Parathyroid adenoma (tissue), 2 donors: Measurements from ENCODE around the gene PURA.

ENCODE experiments used
- H2AFZ ChIP-seq: fragments of 300-600 bp; sonication (generic); one replicate; pipeline ENCODE4 v1.7.0; 2017; ENCODE audit warnings: antibody characterized with exemption, mild to moderate bottlenecking
- H3K27ac ChIP-seq: fragments of 300-600 bp; sonication (generic); one replicate; pipeline ENCODE4 v1.7.0; 2017
- H3K27me3 ChIP-seq: fragments of 300-600 bp; sonication (generic); one replicate; pipeline ENCODE4 v1.7.0; 2017; ENCODE audit warnings: low read length; ENCODE audit not compliant: control insufficient read depth, insufficient read depth
- H3K36me3 ChIP-seq: fragments of 300-600 bp; sonication (generic); one replicate; pipeline ENCODE4 v1.7.0; 2017; ENCODE audit warnings: low read length; ENCODE audit not compliant: control insufficient read depth, insufficient read depth
- H3K4me1 ChIP-seq: fragments of 300-600 bp; sonication (generic); one replicate; pipeline ENCODE4 v1.7.0; 2017; ENCODE audit warnings: control low read depth
- H3K4me2 ChIP-seq: fragments of 300-600 bp; sonication (generic); one replicate; pipeline ENCODE4 v1.7.0; 2017; ENCODE audit warnings: low read length
- H3K4me3 ChIP-seq: fragments of 300-600 bp; sonication (generic); one replicate; pipeline ENCODE4 v1.7.0; 2017; ENCODE audit warnings: low read depth, low read length
- H3K79me2 ChIP-seq: fragments of 300-600 bp; sonication (generic); one replicate; pipeline ENCODE4 v1.7.0; 2017; ENCODE audit warnings: control low read depth
- H3K9ac ChIP-seq: fragments of 300-600 bp; sonication (generic); one replicate; pipeline ENCODE4 v1.7.0; 2017; ENCODE audit warnings: mild to moderate bottlenecking
- H3K9me3 ChIP-seq: fragments of 300-600 bp; sonication (generic); one replicate; pipeline ENCODE4 v1.7.0; 2017; ENCODE audit warnings: low read length; ENCODE audit not compliant: control insufficient read depth
- TF ChIP-seq, protein P1 (sequence below): fragments of 300-600 bp; sonication (generic); IDR thresholded peaks from one replicate; pipeline ENCODE4 v1.7.0; 2017; ENCODE audit warnings: antibody characterized with exemption, mild to moderate bottlenecking
- donor health status: primary hyperparathyroidism.

The PURA gene

DNA sequence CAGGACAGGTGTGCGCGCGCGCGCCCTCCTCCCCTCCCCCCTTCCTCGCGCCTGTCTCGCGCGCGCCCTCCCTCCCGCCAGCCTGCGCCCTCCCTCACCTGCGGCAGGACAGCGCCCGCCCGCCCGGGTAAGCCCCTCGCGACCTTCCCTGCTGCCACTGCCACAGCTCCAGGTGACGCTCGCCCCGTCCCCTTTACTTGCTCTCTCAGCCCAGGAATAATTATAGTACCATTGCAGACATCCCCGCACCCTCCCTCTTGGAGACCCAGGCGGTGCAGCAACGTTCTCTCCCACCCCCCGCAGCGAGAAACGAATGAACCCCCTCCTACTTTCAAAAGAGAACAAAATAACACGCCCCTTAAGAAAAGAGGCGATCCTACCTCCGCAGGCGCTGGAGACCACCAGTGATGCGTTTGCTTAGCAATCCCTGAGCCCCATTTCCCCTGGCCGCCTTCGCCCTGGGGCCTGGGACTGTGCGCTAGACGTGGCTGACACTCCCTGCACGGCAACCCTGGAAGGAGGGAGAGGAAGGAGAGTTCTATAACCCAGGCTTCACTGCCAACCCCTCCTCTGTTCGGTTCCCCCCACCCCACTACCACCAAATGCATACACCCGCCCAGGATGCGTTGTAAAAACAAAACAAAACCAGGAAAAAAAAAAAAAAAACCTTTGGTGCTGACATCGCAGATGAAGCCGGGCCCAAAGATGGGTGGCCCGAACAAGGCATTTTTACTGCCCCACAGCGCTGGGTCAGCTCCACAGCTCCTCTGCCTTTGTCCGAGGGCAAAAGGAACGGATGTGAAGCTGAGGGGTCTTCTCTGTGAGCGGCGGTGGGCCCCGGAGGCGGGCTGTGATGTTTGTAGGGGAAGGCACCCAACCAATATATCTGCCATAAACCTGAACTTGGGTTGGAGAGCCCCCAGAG is 5.6 kb upstream of the PURA start:
- Histone ChIP-seq H3K9me3 (no peaks in the 10 kb centered on the region), H3K4me2 (peak overlapping the region; percentile 89), H3K79me2 (peaks cover 31% of the 10 kb centered on the region), H3K36me3 (no peaks in the 10 kb centered on the region), H2AFZ (peak overlapping the region; percentile 96), H3K9ac (peak overlapping the region; percentile 49), H3K4me3 (peak overlapping the region; percentile 73), H3K4me1 (peaks cover 15% of the 10 kb centered on the region), H3K27me3 (no peaks in the 10 kb centered on the region), H3K27ac (peak overlapping the region; percentile 99)
- TF ChIP-seq, protein P1, sequence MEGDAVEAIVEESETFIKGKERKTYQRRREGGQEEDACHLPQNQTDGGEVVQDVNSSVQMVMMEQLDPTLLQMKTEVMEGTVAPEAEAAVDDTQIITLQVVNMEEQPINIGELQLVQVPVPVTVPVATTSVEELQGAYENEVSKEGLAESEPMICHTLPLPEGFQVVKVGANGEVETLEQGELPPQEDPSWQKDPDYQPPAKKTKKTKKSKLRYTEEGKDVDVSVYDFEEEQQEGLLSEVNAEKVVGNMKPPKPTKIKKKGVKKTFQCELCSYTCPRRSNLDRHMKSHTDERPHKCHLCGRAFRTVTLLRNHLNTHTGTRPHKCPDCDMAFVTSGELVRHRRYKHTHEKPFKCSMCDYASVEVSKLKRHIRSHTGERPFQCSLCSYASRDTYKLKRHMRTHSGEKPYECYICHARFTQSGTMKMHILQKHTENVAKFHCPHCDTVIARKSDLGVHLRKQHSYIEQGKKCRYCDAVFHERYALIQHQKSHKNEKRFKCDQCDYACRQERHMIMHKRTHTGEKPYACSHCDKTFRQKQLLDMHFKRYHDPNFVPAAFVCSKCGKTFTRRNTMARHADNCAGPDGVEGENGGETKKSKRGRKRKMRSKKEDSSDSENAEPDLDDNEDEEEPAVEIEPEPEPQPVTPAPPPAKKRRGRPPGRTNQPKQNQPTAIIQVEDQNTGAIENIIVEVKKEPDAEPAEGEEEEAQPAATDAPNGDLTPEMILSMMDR = no peak

DNA sequence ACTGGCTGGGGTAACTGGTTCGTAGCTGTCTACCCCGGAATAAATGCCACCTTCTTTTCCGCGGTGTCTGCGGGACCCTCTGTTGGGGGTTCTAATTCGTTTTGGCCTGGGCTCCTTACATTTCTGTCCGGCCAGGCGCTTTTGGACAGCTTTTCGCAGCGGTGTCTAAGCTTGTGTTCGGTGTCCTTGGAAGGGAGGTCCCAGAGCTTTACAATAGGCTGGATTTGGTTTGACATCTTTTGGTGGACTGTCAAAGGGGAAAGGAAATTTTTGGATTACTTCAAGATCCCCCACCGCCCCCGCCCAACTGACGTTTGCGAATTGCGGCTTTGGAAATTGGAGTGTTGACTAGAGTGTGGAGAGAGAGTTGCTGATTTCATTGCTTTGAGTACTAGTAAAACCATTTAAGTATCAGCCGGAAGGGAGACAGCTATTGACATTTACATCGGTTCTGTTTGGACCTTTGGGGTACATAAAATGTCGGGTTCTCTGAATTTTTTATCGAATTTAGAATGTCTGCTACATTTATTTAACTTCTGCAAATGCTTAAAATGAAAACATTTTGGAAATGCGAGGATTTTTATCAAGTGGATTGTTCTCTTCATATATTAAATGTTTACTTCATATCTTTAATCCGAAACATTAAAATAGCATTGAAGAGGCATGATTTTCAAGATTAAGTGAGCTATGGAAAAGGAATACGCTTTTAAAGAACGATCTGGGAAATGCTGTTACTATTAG is 4.7 kb upstream of the PURA start:
- Histone ChIP-seq H2AFZ (no peak overlapping the region), H3K9me3 (no peaks in the 10 kb centered on the region), H3K36me3 (no peaks in the 10 kb centered on the region), H3K4me3 (peak overlapping the region; percentile 73), H3K27ac (peak overlapping the region; percentile 99), H3K4me1 (peaks cover 15% of the 10 kb centered on the region), H3K27me3 (no peaks in the 10 kb centered on the region), H3K9ac (no peak overlapping the region), H3K79me2 (peaks cover 32% of the 10 kb centered on the region), H3K4me2 (peak overlapping the region; percentile 89)
- TF ChIP-seq, protein P1 = no peak

DNA sequence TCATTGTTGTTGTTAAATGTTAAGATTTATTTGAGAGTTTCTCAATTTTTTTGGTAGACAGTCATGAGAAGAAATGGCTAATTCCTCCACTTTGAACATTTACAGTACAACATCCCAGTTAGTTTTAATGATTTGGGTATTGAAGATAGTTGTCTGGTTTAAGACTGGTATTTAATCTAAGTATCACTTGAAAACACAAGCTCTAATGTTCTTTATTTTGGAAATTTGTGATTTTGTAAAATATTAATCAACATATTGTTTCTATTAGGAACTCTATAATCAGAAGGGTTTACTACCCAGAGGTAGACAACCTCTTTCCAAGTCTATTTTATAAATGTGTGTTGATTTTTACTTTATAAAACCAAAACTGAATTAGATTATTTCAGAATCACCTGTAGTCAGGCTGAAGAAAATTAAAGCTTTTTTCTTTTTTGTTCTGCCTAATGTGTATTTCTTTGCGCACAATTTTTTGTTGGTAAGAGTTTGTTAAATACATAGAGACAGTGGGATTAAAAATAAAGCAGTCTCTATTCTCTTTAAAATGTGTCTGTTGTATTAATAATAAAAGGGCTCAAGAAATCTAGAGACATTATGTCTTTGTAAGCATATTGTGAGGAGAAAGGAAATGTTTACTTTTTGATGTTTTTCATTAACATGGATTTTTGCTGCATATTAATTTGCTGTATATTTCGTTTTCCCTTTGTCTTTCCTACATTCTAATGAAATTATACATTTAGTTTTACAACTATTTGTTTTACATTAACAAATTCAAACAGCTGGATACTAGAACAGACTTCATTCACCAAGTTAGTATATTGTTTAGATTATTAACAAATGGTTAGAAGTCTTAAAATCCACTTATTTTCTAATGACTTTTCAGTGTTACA is 3.9 kb upstream of the PURA start:
- peak overlapping the region; percentile 73 for H3K4me3 ChIP-seq
- H3K36me3 ChIP-seq = no peaks in the 10 kb centered on the region
- H3K27me3 ChIP-seq = no peaks in the 10 kb centered on the region
- TF ChIP-seq, protein P1 = no peak
- H3K27ac ChIP-seq = no peak overlapping the region
- H3K79me2 ChIP-seq = peaks cover 32% of the 10 kb centered on the region
- H3K4me1 ChIP-seq = peaks cover 19% of the 10 kb centered on the region
- no peak overlapping the region for H2AFZ ChIP-seq
- H3K9me3 ChIP-seq = no peaks in the 10 kb centered on the region
- H3K9ac ChIP-seq = no peak overlapping the region
- H3K4me2 ChIP-seq = peak overlapping the region; percentile 89

DNA sequence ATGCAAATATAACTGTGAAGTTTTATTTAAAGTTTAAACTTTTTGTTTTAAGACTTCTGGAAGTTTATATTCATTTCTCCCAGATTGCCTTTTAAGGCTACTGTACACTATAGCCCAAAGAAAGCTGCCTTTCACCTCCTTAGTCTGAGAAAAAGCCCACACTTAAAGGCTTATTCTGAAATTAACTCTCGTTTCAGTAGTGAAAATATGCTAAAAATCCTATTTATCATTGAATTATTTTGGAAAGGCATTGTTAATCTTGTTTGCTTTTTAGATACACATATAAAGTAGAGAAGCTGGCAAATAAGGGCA is 3.3 kb upstream of the PURA start:
- H3K4me3 ChIP-seq = no peak overlapping the region
- H3K79me2 ChIP-seq = peaks cover 32% of the 10 kb centered on the region
- H2AFZ ChIP-seq = no peak overlapping the region
- no peaks in the 10 kb centered on the region for H3K36me3 ChIP-seq
- TF ChIP-seq, protein P1 = no peak
- H3K4me1 ChIP-seq = peaks cover 21% of the 10 kb centered on the region
- no peaks in the 10 kb centered on the region for H3K27me3 ChIP-seq
- no peak overlapping the region for H3K4me2 ChIP-seq
- no peak overlapping the region for H3K9ac ChIP-seq
- H3K27ac ChIP-seq = no peak overlapping the region
- H3K9me3 ChIP-seq = no peaks in the 10 kb centered on the region
